Neural progenitor cell (in vitro differentiated cells): ENCODE data around the gene RIMS1. TPM values are rescaled to one million over a fixed set of nuclear protein-coding genes. Genes with fewer than 3 reads are reported as not detected.

ENCODE experiments used
- DNase-seq: peaks from one replicate; pipeline ENCODE4 v3.0.0-alpha.2; 2016; ENCODE audit warnings: low spot score
- H2AFZ ChIP-seq: fragments of 200-600 bp; sonication (generic); replicated peaks from 2 replicates; pipeline ENCODE4 v1.6.1; 2016; ENCODE audit warnings: antibody characterized with exemption
- H3F3A ChIP-seq: fragments of 200-600 bp; sonication (generic); 2 replicates; pipeline ENCODE4 v1.6.1; 2016; ENCODE audit warnings: antibody characterized with exemption, low read depth
- H3K27ac ChIP-seq: fragments of 200-600 bp; sonication (generic); 2 replicates; pipeline ENCODE4 v1.5.1; 2016; ENCODE audit warnings: mild to moderate bottlenecking
- H3K27me3 ChIP-seq: fragments of 200-600 bp; sonication (generic); 2 replicates; pipeline ENCODE4 v1.6.1; 2016; ENCODE audit warnings: mild to moderate bottlenecking, moderate library complexity
- H3K36me3 ChIP-seq: fragments of 200-600 bp; sonication (generic); 2 replicates; pipeline ENCODE4 v1.5.1; 2016
- H3K4me1 ChIP-seq: fragments of 200-600 bp; sonication (generic); 2 replicates; pipeline ENCODE4 v1.6.1; 2016; ENCODE audit warnings: mixed run types
- H3K4me2 ChIP-seq: fragments of 200-600 bp; sonication (generic); 2 replicates; pipeline ENCODE4 v1.6.1; 2016
- H3K4me3 ChIP-seq: fragments of 200-600 bp; sonication (generic); 2 replicates; pipeline ENCODE4 v1.5.1; 2016
- H3K79me2 ChIP-seq: fragments of 200-600 bp; sonication (generic); 2 replicates; pipeline ENCODE4 v1.6.1; 2016; ENCODE audit warnings: low read depth
- H3K9ac ChIP-seq: fragments of 200-600 bp; sonication (generic); 2 replicates; pipeline ENCODE4 v1.6.1; 2016
- H3K9me3 ChIP-seq: fragments of 200-600 bp; sonication (generic); 2 replicates; pipeline ENCODE4 v1.5.1; 2016; ENCODE audit warnings: low read depth
- H4K20me1 ChIP-seq: fragments of 200-600 bp; sonication (generic); 2 replicates; pipeline ENCODE4 v1.6.1; 2016; ENCODE audit warnings: low read depth
- H3K27ac Mint-ChIP-seq: 3 replicates; pipeline ENCODE4 v1.8.0; 2021; ENCODE audit warnings: mixed read lengths
- H3K27me3 Mint-ChIP-seq: 2 replicates; pipeline ENCODE4 v1.8.0; 2022; ENCODE audit warnings: low read depth, mild to moderate bottlenecking, inconsistent platforms, moderate library complexity, mixed read lengths; ENCODE audit not compliant: insufficient read depth
- H3K36me3 Mint-ChIP-seq: 3 replicates; pipeline ENCODE4 v1.8.0; 2021; ENCODE audit warnings: mixed read lengths
- H3K4me1 Mint-ChIP-seq: 3 replicates; pipeline ENCODE4 v1.8.0; 2021; ENCODE audit warnings: mixed read lengths
- H3K4me3 Mint-ChIP-seq: 3 replicates; pipeline ENCODE4 v1.8.0; 2021; ENCODE audit warnings: mild to moderate bottlenecking, moderate library complexity, mixed read lengths
- H3K9me3 Mint-ChIP-seq: 3 replicates; pipeline ENCODE4 v1.8.0; 2020; ENCODE audit warnings: mixed read lengths
- EZH2 ChIP-seq: fragments of 200-600 bp; sonication (generic); IDR thresholded peaks from 2 replicates; pipeline ENCODE4 v1.6.1; 2017; ENCODE audit warnings: antibody characterized with exemption, mild to moderate bottlenecking, moderate library complexity
- EZH2phosphoT487 ChIP-seq: fragments of 200-600 bp; sonication (generic); IDR thresholded peaks from 2 replicates; pipeline ENCODE4 v1.6.1; 2017; ENCODE audit warnings: antibody characterized with exemption
- total RNA-seq: library from RNA; depleted of rRNA; stranded (reverse); fragments of >200 nt; gene quantifications from 2 replicates; pipeline ENCODE4 v1.2.3, GENCODE V29; 2015; ENCODE audit warnings: low replicate concordance
- TF ChIP-seq, protein P1 (sequence below): fragments of 200-600 bp; sonication (generic); IDR thresholded peaks from 2 replicates; pipeline ENCODE4 v1.5.1; 2017; ENCODE audit warnings: antibody characterized with exemption, mild to moderate bottlenecking

RIMS1 gene
- total RNA-seq, 1 donor from 2014 or later = 2.5 TPM

DNA sequence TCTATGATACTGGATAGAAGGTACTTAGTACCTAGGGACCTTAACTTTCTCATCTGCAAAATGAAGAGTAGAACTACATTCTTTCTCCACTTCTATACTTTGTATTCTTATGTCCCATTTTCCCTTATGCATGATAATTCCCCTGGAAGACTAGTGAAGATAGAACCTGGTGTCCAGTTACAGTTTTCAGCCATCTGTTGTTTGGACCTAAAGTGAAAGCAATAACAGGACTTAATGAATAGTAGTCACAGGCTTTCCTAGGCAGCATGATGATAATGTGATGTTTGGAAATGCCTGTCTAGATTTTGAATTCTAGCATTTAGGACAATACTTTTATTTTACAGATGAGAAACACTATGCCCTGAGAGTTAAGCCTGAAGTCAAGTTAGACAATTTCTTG, 153.8 kb downstream of the RIMS1 start:
- Histone ChIP-seq H3K9ac (no peak overlapping the region), H3K4me1 (no peaks in the 10 kb centered on the region), H3K27me3 (no peaks in the 10 kb centered on the region), H3K4me3 (no peak overlapping the region), H3F3A (no peaks in the 10 kb centered on the region), H3K27ac (no peak overlapping the region), H3K9me3 (no peaks in the 10 kb centered on the region), H4K20me1 (no peaks in the 10 kb centered on the region), H3K4me2 (no peak overlapping the region), H3K79me2 (no peaks in the 10 kb centered on the region), H3K36me3 (no peaks in the 10 kb centered on the region), H2AFZ (no peak overlapping the region)
- TF ChIP-seq EZH2phosphoT487 = no peak
- TF ChIP-seq EZH2 = no peak
- TF ChIP-seq, protein P1, sequence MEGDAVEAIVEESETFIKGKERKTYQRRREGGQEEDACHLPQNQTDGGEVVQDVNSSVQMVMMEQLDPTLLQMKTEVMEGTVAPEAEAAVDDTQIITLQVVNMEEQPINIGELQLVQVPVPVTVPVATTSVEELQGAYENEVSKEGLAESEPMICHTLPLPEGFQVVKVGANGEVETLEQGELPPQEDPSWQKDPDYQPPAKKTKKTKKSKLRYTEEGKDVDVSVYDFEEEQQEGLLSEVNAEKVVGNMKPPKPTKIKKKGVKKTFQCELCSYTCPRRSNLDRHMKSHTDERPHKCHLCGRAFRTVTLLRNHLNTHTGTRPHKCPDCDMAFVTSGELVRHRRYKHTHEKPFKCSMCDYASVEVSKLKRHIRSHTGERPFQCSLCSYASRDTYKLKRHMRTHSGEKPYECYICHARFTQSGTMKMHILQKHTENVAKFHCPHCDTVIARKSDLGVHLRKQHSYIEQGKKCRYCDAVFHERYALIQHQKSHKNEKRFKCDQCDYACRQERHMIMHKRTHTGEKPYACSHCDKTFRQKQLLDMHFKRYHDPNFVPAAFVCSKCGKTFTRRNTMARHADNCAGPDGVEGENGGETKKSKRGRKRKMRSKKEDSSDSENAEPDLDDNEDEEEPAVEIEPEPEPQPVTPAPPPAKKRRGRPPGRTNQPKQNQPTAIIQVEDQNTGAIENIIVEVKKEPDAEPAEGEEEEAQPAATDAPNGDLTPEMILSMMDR = no peak
- Mint-ChIP-seq H3K27ac (no peak overlapping the region), H3K27me3 (no peaks in the 10 kb centered on the region), H3K9me3 (no peaks in the 10 kb centered on the region), H3K4me3 (no peak overlapping the region), H3K4me1 (peaks cover 3% of the 10 kb centered on the region), H3K36me3 (no peaks in the 10 kb centered on the region)
- no peak for DNase-seq

DNA sequence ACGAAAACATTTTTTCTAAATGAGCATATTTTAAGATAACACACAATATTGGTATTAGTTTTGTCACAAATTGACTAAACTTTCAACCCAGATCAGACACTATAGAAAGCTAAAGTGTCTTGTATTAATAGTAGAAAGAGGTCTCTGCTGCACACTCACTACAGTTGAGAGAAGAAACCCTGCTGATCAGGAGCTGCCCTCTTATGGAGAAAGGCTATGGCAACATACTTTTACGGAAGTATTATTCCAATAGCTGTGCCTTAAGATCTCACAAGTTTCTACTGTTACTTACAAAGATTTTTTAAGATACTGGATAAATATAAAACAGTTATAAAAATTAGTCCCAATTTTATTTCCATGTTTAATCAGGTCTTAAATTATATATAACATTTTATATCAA, 155.7 kb downstream of the RIMS1 start:
- no peaks in the 10 kb centered on the region for H3K79me2 ChIP-seq
- no peak overlapping the region for H3K4me2 ChIP-seq
- Mint-ChIP-seq H3K9me3 (no peaks in the 10 kb centered on the region), H3K4me3 (no peak overlapping the region), H3K4me1 (peaks cover 3% of the 10 kb centered on the region), H3K27me3 (no peaks in the 10 kb centered on the region), H3K27ac (no peak overlapping the region), H3K36me3 (no peaks in the 10 kb centered on the region)
- H3K9ac ChIP-seq = no peak overlapping the region
- H3K9me3 ChIP-seq = no peaks in the 10 kb centered on the region
- no peaks in the 10 kb centered on the region for H3K4me1 ChIP-seq
- H2AFZ ChIP-seq = no peak overlapping the region
- H3K36me3 ChIP-seq = no peaks in the 10 kb centered on the region
- peak; percentile 9 for DNase-seq
- H3K4me3 ChIP-seq = no peak overlapping the region
- no peaks in the 10 kb centered on the region for H3F3A ChIP-seq
- H3K27ac ChIP-seq = no peak overlapping the region
- no peaks in the 10 kb centered on the region for H3K27me3 ChIP-seq
- TF ChIP-seq EZH2phosphoT487 = no peak
- TF ChIP-seq, protein P1 = peak; percentile 32
- TF ChIP-seq EZH2 = no peak
- H4K20me1 ChIP-seq = no peaks in the 10 kb centered on the region

DNA sequence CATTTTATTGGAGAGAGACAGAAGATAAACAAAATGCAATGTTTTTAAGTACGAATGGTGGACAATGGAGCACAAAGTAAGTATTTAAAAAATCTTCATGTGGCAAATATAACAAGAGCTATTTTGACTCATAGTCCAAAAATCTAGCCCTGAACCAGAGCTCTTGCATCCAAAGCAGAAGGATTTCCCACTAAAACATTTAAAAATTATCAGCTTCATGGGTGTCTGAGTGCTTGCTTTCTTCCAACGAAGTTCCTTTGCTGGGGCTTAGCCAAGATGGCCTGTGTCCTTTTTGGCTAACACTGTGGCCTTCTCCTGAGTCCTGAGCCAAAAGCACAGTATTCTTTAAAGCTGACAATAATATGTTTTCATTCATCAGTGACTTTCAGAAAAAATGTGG, 161.7 kb downstream of the RIMS1 start:
- H3K79me2 ChIP-seq = no peaks in the 10 kb centered on the region
- no peak overlapping the region for H3K27ac ChIP-seq
- Mint-ChIP-seq H3K4me3 (no peak overlapping the region), H3K27me3 (no peaks in the 10 kb centered on the region), H3K27ac (no peak overlapping the region), H3K36me3 (no peaks in the 10 kb centered on the region), H3K4me1 (no peaks in the 10 kb centered on the region), H3K9me3 (no peaks in the 10 kb centered on the region)
- no peak overlapping the region for H3K4me2 ChIP-seq
- H3K36me3 ChIP-seq = no peaks in the 10 kb centered on the region
- H3K4me1 ChIP-seq = no peaks in the 10 kb centered on the region
- TF ChIP-seq EZH2phosphoT487 (no peak), EZH2 (no peak)
- TF ChIP-seq, protein P1 = no peak
- no peaks in the 10 kb centered on the region for H3F3A ChIP-seq
- DNase-seq = no peak
- no peak overlapping the region for H3K9ac ChIP-seq
- no peak overlapping the region for H2AFZ ChIP-seq
- H3K27me3 ChIP-seq = no peaks in the 10 kb centered on the region
- no peak overlapping the region for H3K4me3 ChIP-seq
- H4K20me1 ChIP-seq = no peaks in the 10 kb centered on the region
- H3K9me3 ChIP-seq = no peaks in the 10 kb centered on the region

DNA sequence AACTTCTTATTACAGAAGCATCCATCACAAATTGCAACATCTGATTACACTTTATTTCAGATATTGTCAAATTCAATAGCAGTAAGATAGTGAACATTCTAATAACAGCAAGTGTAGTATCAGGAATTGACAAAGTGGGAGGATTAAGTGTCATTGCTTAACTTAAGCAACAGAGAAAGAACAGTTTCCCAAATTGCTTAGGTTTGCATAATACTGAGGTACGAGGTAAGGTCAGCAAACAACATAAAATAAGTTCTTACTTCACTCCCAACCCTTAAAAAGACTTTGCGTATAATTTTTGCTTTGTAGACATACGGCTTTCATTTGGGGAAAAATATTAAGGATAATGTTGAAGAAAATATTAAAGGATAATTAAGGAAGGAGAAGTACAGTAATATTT, 163.0 kb downstream of the RIMS1 start:
- H3K4me1 Mint-ChIP-seq = no peaks in the 10 kb centered on the region
- Histone ChIP-seq H3K4me3 (no peak overlapping the region), H3K36me3 (no peaks in the 10 kb centered on the region), H3K9ac (no peak overlapping the region), H3K9me3 (no peaks in the 10 kb centered on the region), H2AFZ (no peak overlapping the region), H4K20me1 (no peaks in the 10 kb centered on the region), H3K27ac (no peak overlapping the region), H3K4me2 (no peak overlapping the region), H3K79me2 (no peaks in the 10 kb centered on the region), H3K4me1 (no peaks in the 10 kb centered on the region), H3K27me3 (no peaks in the 10 kb centered on the region), H3F3A (no peaks in the 10 kb centered on the region)
- TF ChIP-seq, protein P1 = no peak
- TF ChIP-seq EZH2 (no peak), EZH2phosphoT487 (no peak)
- peaks cover 2% of the 10 kb centered on the region for H3K27me3 Mint-ChIP-seq
- H3K9me3 Mint-ChIP-seq = no peaks in the 10 kb centered on the region
- no peak overlapping the region for H3K4me3 Mint-ChIP-seq
- H3K36me3 Mint-ChIP-seq = no peaks in the 10 kb centered on the region
- H3K27ac Mint-ChIP-seq = no peak overlapping the region
- no peak for DNase-seq
